HCT116 (cell line): Measurements from ENCODE around the gene FAM83E. TPM values are rescaled to one million over a fixed set of nuclear protein-coding genes. Genes with fewer than 3 reads are reported as not detected.
A peak's percentile ranks its signal among the peaks of the same experiment; 100 is the strongest.

Experiments
- ATAC-seq: fragments of 200-7000 bp; cut with Tn5 transposase; 2 replicates; pipeline ENCODE4 v1.9.1; 2020; ENCODE audit warnings: mild to moderate bottlenecking, moderate library complexity
- BruUV-seq: library from RNA; stranded (reverse); fragments of 400-500 nt; replicated peaks from 2 replicates; lab custom pipeline; 2021; lab: Mats Ljungman, UMichigan
- CTCF ChIA-PET: fragments of 300-600 bp; sonication (Branson Sonifier 250); formaldehyde crosslinking; loops from one replicate; lab custom pipeline; 2021; ENCODE audit warnings: antibody characterized with exemption; lab: Charles Lee
- POLR2A ChIA-PET: fragments of 300-600, 350-600 bp; sonication (Branson Sonifier 250); formaldehyde crosslinking; loops from one replicate; lab custom pipeline; 2021; ENCODE audit warnings: antibody characterized with exemption; lab: Charles Lee
- RAD21 ChIA-PET, 2 experiments: fragments of 300-600 bp; sonication (Branson Sonifier 250); formaldehyde crosslinking; loops; one replicate each; lab custom pipeline; 2023; ENCODE audit warnings: low total read pairs in 2 of 2; ENCODE audit not compliant: uncharacterized antibody in 2 of 2, unreplicated experiment in 2 of 2, low non-redundant PET in 1 of 2; lab: Charles Lee
- DNase-seq: peaks from one replicate; pipeline ENCODE4 v3.0.0-alpha.2; 2010; ENCODE audit warnings: low read depth, low spot score
- H2AFZ ChIP-seq: fragments of 200-600 bp; shearing (Covaris generic), sonication (generic); 2 replicates; pipeline ENCODE4 v1.6.1; 2017; ENCODE audit warnings: low read depth, mixed run types, mixed read lengths, antibody characterized with exemption, low read length; ENCODE audit not compliant: poor library complexity, severe bottlenecking
- H3K27ac ChIP-seq: 2 replicates; pipeline ENCODE4 v1.5.1; 2012; ENCODE audit warnings: low read depth, low read length
- H3K27me3 ChIP-seq: fragments of 200-600 bp; sonication (generic); 2 replicates; pipeline ENCODE4 v1.6.1; 2016; ENCODE audit warnings: mixed run types, low read length, mixed read lengths; ENCODE audit not compliant: insufficient read depth
- H3K36me3 ChIP-seq, 2 experiments: fragments of 200-500 bp in 1 of 2; fragments of 200-600 bp in 1 of 2; sonication (Bioruptor generic) in 1 of 2; sonication (generic) in 1 of 2; 2 replicates each; pipeline versions ENCODE4 v1.5.1 to v1.6.1; 2014 to 2016; ENCODE audit warnings: low read length in 2 of 2, inconsistent platforms in 1 of 2, mixed read lengths in 1 of 2, mixed run types in 1 of 2; ENCODE audit not compliant: insufficient read depth in 2 of 2, control insufficient read depth in 1 of 2
- H3K4me1 ChIP-seq, 2 experiments: fragments of 200-600 bp in 1 of 2; sonication (generic) in 1 of 2; 2 replicates each; pipeline versions ENCODE4 v1.5.1 to v1.6.1; 2012 to 2017; ENCODE audit warnings: low read length in 2 of 2, inconsistent platforms in 1 of 2, mild to moderate bottlenecking in 1 of 2, mixed read lengths in 1 of 2, mixed run types in 1 of 2, moderate library complexity in 1 of 2; ENCODE audit not compliant: insufficient read depth in 2 of 2, control insufficient read depth in 1 of 2
- H3K4me2 ChIP-seq: fragments of 200-600 bp; sonication (generic); 2 replicates; pipeline ENCODE4 v1.6.1; 2017; ENCODE audit warnings: mixed run types, low read length, mixed read lengths
- H3K4me3 ChIP-seq, 2 experiments: fragments of 200-600 bp in 1 of 2; sonication (generic) in 1 of 2; replicated peaks in 1 of 2; 2 replicates each; pipeline ENCODE4 v1.5.1; 2011 to 2016; ENCODE audit warnings: low read length in 2 of 2, control low read depth in 1 of 2, low read depth in 1 of 2, mild to moderate bottlenecking in 1 of 2, mixed read lengths in 1 of 2, mixed run types in 1 of 2
- H3K79me2 ChIP-seq: fragments of 200-600 bp; sonication (generic); 2 replicates; pipeline ENCODE4 v1.6.1; 2017; ENCODE audit warnings: mild to moderate bottlenecking, mixed run types, low read length, moderate library complexity, mixed read lengths; ENCODE audit not compliant: insufficient read depth
- H3K9ac ChIP-seq: fragments of 200-600 bp; sonication (generic); 2 replicates; pipeline ENCODE4 v1.6.1; 2016; ENCODE audit warnings: low read length, mixed read lengths
- H3K9me2 ChIP-seq: fragments of 200-600 bp; sonication (generic), shearing (Covaris generic); 2 replicates; pipeline ENCODE4 v1.6.1; 2017; ENCODE audit warnings: mixed run types, mild to moderate bottlenecking, moderate library complexity; ENCODE audit not compliant: insufficient read depth
- H3K9me3 ChIP-seq, 2 experiments: fragments of 200-500 bp in 1 of 2; fragments of 200-600 bp in 1 of 2; sonication (Bioruptor generic) in 1 of 2; sonication (generic) in 1 of 2; 2 replicates each; pipeline ENCODE4 v1.6.1; 2014 to 2017; ENCODE audit warnings: low read length in 2 of 2, mixed read lengths in 2 of 2, inconsistent platforms in 1 of 2, low read depth in 1 of 2, mild to moderate bottlenecking in 1 of 2, mixed run types in 1 of 2, moderate library complexity in 1 of 2; ENCODE audit not compliant: control insufficient read depth in 1 of 2, insufficient read depth in 1 of 2
- H4K20me1 ChIP-seq: fragments of 200-600 bp; sonication (generic), shearing (Covaris generic); 2 replicates; pipeline ENCODE4 v1.6.1; 2017; ENCODE audit warnings: mixed run types, mild to moderate bottlenecking, moderate library complexity; ENCODE audit not compliant: insufficient read depth
- ATF3 ChIP-seq: IDR thresholded peaks from 2 replicates; pipeline ENCODE4 v1.6.1; 2012
- CTCF ChIP-seq, 3 experiments: fragments of 200-600 bp in 1 of 3; sonication (generic) in 1 of 3; IDR thresholded peaks in 2 of 3; conservative IDR thresholded peaks in 1 of 3; 2 replicates each; pipeline ENCODE4 v1.5.1; 2012 to 2017; ENCODE audit warnings: low read depth in 2 of 3, low read length in 2 of 3, antibody characterized with exemption in 1 of 3, borderline replicate concordance in 1 of 3, control low read depth in 1 of 3, mild to moderate bottlenecking in 1 of 3, mixed read lengths in 1 of 3, mixed run types in 1 of 3, moderate library complexity in 1 of 3; ENCODE audit not compliant: insufficient read depth in 1 of 3
- EGR1 ChIP-seq: IDR thresholded peaks from 2 replicates; pipeline ENCODE4 v1.6.1; 2012; ENCODE audit warnings: low read depth
- ELF1 ChIP-seq: IDR thresholded peaks from 2 replicates; pipeline ENCODE4 v1.6.1; 2012; ENCODE audit warnings: low read depth, borderline replicate concordance
- MAX ChIP-seq: IDR thresholded peaks from 2 replicates; pipeline ENCODE4 v1.6.1; 2012
- POLR2A ChIP-seq: IDR thresholded peaks from 2 replicates; pipeline ENCODE4 v1.7.0; 2011; ENCODE audit warnings: borderline replicate concordance; ENCODE audit not compliant: insufficient read depth, insufficient read length; ENCODE audit errors: extremely low read depth
- POLR2AphosphoS5 ChIP-seq: IDR thresholded peaks from 2 replicates; pipeline ENCODE4 v1.6.1; 2011; ENCODE audit warnings: mild to moderate bottlenecking, low read depth, low read length, moderate library complexity
- RAD21 ChIP-seq: IDR thresholded peaks from 2 replicates; pipeline ENCODE4 v1.6.1; 2012; ENCODE audit warnings: low read depth, mild to moderate bottlenecking
- REST ChIP-seq: IDR thresholded peaks from 2 replicates; pipeline ENCODE4 v1.6.1; 2012; ENCODE audit warnings: low read depth
- SP1 ChIP-seq: IDR thresholded peaks from 2 replicates; pipeline ENCODE4 v1.6.1; 2012; ENCODE audit warnings: low read depth
- SRF ChIP-seq: IDR thresholded peaks from 2 replicates; pipeline ENCODE4 v1.6.1; 2012; ENCODE audit warnings: low read depth
- TCF7L2 ChIP-seq: IDR thresholded peaks from 2 replicates; pipeline ENCODE4 v1.7.0; 2011; ENCODE audit warnings: borderline replicate concordance, inconsistent platforms; ENCODE audit not compliant: insufficient read depth, insufficient read length; ENCODE audit errors: extremely low read depth
- YY1 ChIP-seq: IDR thresholded peaks from 2 replicates; pipeline ENCODE4 v1.6.1; 2011; ENCODE audit warnings: low read length, low read depth, moderate library complexity, mild to moderate bottlenecking; ENCODE audit not compliant: insufficient replicate concordance; ENCODE audit errors: extremely low read depth
- ZBTB33 ChIP-seq: IDR thresholded peaks from 2 replicates; pipeline ENCODE4 v1.6.1; 2011; ENCODE audit warnings: mild to moderate bottlenecking, low read length, moderate library complexity; ENCODE audit not compliant: insufficient replicate concordance; ENCODE audit errors: extremely low read depth
- ZFX ChIP-seq: fragments of 450-650 bp; IDR thresholded peaks from 2 replicates; pipeline ENCODE4 v1.6.1; 2017
- ZNF274 ChIP-seq: fragments of 200-500 bp; sonication (Bioruptor generic); IDR thresholded peaks from 2 replicates; pipeline ENCODE4 v1.6.1; 2014; ENCODE audit warnings: mild to moderate bottlenecking, low read depth, low read length, inconsistent platforms
- intact Hi-C: fragments of 100-400 bp; cut with micrococcal nuclease; formaldehyde crosslinking; loops from 2 replicates; pipeline ENCODE4 v1.10.0; 2022
- total RNA-seq: library from RNA; stranded (reverse); gene quantifications from one replicate; pipeline ENCODE4 v1.2.1, GENCODE V29; 2021; ENCODE audit not compliant: unreplicated experiment

The FAM83E gene
- total RNA-seq, 1 experiment from 2014 or later, result 6.8 TPM

- no peak for TF ChIP-seq CTCF (IDR thresholded peaks at IDR 0.05 in 2 of 3, conservative IDR thresholded peaks at IDR 0.05 in 1 of 3; ENCODE audit: borderline replicate concordance in 1 of 3, insufficient read depth in 1 of 3, low read depth in 2 of 3, low read length in 2 of 3)
Observed at GRCh38 chr19:48624067-48624594, 9.3 kb upstream of the FAM83E start (continued).

- H3K4me1 ChIP-seq, result peaks cover 23 to 34% of the 10 kb centered on the region in 2 experiments
- peak overlapping the region; percentile 82 for H3K4me2 ChIP-seq
- H3K27me3 ChIP-seq, result no peaks in the 10 kb centered on the region
- no peaks in the 10 kb centered on the region for H3K9me3 ChIP-seq
- peak overlapping the region; percentile 64 for H3K27ac ChIP-seq
- peak overlapping the region; percentile 49 for H3K9ac ChIP-seq
- no peak overlapping the region for H2AFZ ChIP-seq
- ChIA-PET CTCF (interaction anchor here (1.0 kb wide), 1 partner anchor 219 kb away, joined by 3 read pairs; no protein-coding TSS in a partner anchor), POLR2A (interaction anchor here (0.9 to 1.3 kb wide), 6 partner anchors 9 to 121 kb away, joined by 4 to 7 read pairs (median 4); partner anchors contain the start of gene FAM83E), RAD21 (interaction anchor here in 1 of 2 experiments (0.6 kb wide), 1 partner anchor 11 kb away, joined by 3 read pairs; no protein-coding TSS in a partner anchor)
- H3K4me3 ChIP-seq, result peak overlapping the region; percentile 36 to 40
- intact Hi-C loops, result no loop called here
- H3K36me3 ChIP-seq, result peaks cover 0 to 1% of the 10 kb centered on the region in 2 experiments; a peak in 2 of 4 replicates
- no peaks in the 10 kb centered on the region for H3K9me2 ChIP-seq
- peaks cover 36% of the 10 kb centered on the region for H3K79me2 ChIP-seq
- DNase-seq (no peak), ATAC-seq (no peak)
- BruUV-seq, result no TSS peak
- H4K20me1 ChIP-seq, result no peaks in the 10 kb centered on the region
- TF ChIP-seq POLR2A (no peak), SP1 (no peak), ZNF274 (no peak), YY1 (no peak), SRF (no peak), ATF3 (no peak), EGR1 (no peak), MAX (no peak), POLR2AphosphoS5 (no peak), RAD21 (no peak), TCF7L2 (no peak), ZFX (no peak), ZBTB33 (no peak), ELF1 (no peak), REST (no peak)
Observed at GRCh38 chr19:48623556-48624066, 8.7 kb upstream of the FAM83E start.
